Measurements from ENCODE around the gene RIMBP2. TPM values are rescaled to one million over a fixed set of nuclear protein-coding genes. Genes with fewer than 3 reads are reported as not detected.

The RIMBP2 gene
- total and polyA plus RNA-seq, 9 of the 15 experiments (the other 6 are each of a cell fraction or from before 2014, with no cell fraction given): not detected

GRCh38 chr12:130764475-130765185 is 48.5 kb upstream of the RIMBP2 start (continued):
- TF ChIP-seq ILK (tag; IDR thresholded peaks at IDR 0.05; ENCODE audit: borderline replicate concordance, low read depth) (no peak), GTF2F1 (IDR thresholded peaks at IDR 0.05; ENCODE audit: low read depth, low read length) (no peak), MAFF (IDR thresholded peaks at IDR 0.05; ENCODE audit: low read length) (no peak), ZNF239 (CRISPR knock-in tag; IDR thresholded peaks at IDR 0.05) (no peak), MCM5 (IDR thresholded peaks at IDR 0.05; ENCODE audit: low read depth) (no peak), ZKSCAN8 (CRISPR knock-in tag; IDR thresholded peaks at IDR 0.05) (no peak), RBFOX2 (IDR thresholded peaks at IDR 0.05; ENCODE audit: low read depth, low read length) (no peak), KAT8 (IDR thresholded peaks at IDR 0.05; ENCODE audit: low read depth) (no peak), KDM5B (IDR thresholded peaks at IDR 0.05; ENCODE audit: insufficient replicate concordance, low read depth, low read length) (no peak), ADNP (tag; IDR thresholded peaks at IDR 0.05) (no peak), RNF2 (IDR thresholded peaks at IDR 0.05) (no peak), PRPF4 (IDR thresholded peaks at IDR 0.05; ENCODE audit: insufficient read depth, low read depth, low read length, poor library complexity, severe bottlenecking) (no peak), SAP30 (IDR thresholded peaks at IDR 0.05; ENCODE audit: borderline replicate concordance, insufficient read depth, low read depth, low read length, poor library complexity, severe bottlenecking) (no peak), RBM25 (IDR thresholded peaks at IDR 0.05; ENCODE audit: low read depth, low read length, severe bottlenecking) (no peak), ZNF165 (CRISPR knock-in tag; IDR thresholded peaks at IDR 0.05; ENCODE audit: borderline replicate concordance) (no peak), ZBTB17 (CRISPR knock-in tag; IDR thresholded peaks at IDR 0.05) (no peak), L3MBTL2 (IDR thresholded peaks at IDR 0.05) (no peak), NCOA2 (IDR thresholded peaks at IDR 0.05; ENCODE audit: partially characterized antibody in 2 of 2) (no peak), SOX6 (IDR thresholded peaks at IDR 0.05) (no peak), RUNX1 (IDR thresholded peaks at IDR 0.05; ENCODE audit: low read depth) (no peak), RFX5 (IDR thresholded peaks at IDR 0.05; ENCODE audit: low read depth, low read length) (no peak), TEAD2 (tag; IDR thresholded peaks at IDR 0.05) (no peak), JUND (IDR thresholded peaks at IDR 0.05; ENCODE audit: borderline replicate concordance, low read depth, low read length) (peak; percentile 85), JUND (tag; IDR thresholded peaks at IDR 0.05; ENCODE audit: borderline replicate concordance, low read depth, low read length) (peak; percentile 97), CREB1 (IDR thresholded peaks at IDR 0.05) (peak; percentile 96), CREB1 (CRISPR knock-in tag; IDR thresholded peaks at IDR 0.05) (peak; percentile 87), ARID2 (IDR thresholded peaks at IDR 0.05) (no peak)
- TF ChIP-seq, protein P1, sequence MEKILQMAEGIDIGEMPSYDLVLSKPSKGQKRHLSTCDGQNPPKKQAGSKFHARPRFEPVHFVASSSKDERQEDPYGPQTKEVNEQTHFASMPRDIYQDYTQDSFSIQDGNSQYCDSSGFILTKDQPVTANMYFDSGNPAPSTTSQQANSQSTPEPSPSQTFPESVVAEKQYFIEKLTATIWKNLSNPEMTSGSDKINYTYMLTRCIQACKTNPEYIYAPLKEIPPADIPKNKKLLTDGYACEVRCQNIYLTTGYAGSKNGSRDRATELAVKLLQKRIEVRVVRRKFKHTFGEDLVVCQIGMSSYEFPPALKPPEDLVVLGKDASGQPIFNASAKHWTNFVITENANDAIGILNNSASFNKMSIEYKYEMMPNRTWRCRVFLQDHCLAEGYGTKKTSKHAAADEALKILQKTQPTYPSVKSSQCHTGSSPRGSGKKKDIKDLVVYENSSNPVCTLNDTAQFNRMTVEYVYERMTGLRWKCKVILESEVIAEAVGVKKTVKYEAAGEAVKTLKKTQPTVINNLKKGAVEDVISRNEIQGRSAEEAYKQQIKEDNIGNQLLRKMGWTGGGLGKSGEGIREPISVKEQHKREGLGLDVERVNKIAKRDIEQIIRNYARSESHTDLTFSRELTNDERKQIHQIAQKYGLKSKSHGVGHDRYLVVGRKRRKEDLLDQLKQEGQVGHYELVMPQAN (IDR thresholded peaks at IDR 0.05; ENCODE audit: borderline replicate concordance): peak; percentile 60; the same call in 1 of the 2 replicates

Data from K562 (cell line).